Cardiac atrium fibroblast (primary cell): ENCODE results near the gene OR4F29. TPM values are rescaled to one million over a fixed set of nuclear protein-coding genes. Genes with fewer than 3 reads are reported as not detected.

Experiments used
- total RNA-seq: library from RNA; depleted of rRNA; stranded (reverse); fragments of >200 nt; gene quantifications from 2 replicates; pipeline ENCODE4 v1.2.3, GENCODE V29; 2015

OR4F29 gene
- total RNA-seq: not detected in 2 replicates

GRCh38 chr1:451578-451977 lies at the start of gene OR4F29:
OR4F29 (minus strand) TSS chr1:451678; CDS start chr1:451678, 0 bp downstream.

Other genes with a start within 250 kb of the OR4F29 start
- not detected in 2 replicates for gene OR4F16, start 235.0 kb upstream of the OR4F29 start, total RNA-seq